ENCODE data around the gene TMEM234.
A peak's percentile ranks its signal among the peaks of the same experiment; 100 is the strongest.

TMEM234 gene

DNA sequence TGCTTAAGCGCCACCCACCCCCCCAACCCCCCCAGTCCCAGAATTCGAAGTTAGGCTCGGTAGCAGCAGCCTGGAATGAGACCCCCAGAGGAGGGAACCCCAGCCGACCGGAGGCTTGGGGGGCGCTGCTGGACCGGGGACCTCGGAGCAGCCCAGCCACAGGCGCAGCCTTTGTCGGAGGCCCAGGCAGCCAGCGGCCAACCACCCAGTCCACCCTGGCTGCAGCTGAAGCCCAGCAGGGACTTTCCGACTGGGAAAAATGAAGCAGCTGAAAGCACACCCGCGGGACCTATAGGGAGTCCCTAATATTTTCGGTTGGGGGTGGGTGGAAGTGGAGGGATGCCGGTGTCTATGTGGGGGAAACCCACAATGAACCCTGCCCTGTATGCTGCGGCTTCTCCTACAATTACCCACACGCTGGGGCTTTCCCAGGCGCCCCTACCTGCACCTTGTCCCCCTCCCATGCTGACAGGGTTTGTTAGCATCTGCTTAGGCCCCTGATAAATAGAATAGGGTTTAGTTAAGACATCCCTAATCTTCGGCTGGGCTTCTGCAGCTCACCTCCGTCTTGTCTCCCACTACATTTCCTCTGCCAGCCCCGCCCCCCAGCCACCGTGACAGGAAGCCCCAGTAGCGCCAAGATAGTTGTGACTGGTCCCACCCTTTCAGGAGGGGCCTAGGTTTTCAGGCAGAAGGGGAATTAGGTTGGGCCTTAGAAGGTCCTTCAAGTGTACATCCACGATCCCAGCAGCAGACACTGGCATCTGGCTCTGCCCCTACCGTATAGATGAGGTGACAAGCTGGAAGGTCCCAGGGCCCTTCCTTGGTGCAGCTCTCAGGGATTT lies 20.9 kb downstream of the TMEM234 start:
- FAIRE-seq = peak; percentile 83
- DNase-seq (ENCODE audit: extremely low spot score, insufficient read length, low read depth) = no peak

DNA sequence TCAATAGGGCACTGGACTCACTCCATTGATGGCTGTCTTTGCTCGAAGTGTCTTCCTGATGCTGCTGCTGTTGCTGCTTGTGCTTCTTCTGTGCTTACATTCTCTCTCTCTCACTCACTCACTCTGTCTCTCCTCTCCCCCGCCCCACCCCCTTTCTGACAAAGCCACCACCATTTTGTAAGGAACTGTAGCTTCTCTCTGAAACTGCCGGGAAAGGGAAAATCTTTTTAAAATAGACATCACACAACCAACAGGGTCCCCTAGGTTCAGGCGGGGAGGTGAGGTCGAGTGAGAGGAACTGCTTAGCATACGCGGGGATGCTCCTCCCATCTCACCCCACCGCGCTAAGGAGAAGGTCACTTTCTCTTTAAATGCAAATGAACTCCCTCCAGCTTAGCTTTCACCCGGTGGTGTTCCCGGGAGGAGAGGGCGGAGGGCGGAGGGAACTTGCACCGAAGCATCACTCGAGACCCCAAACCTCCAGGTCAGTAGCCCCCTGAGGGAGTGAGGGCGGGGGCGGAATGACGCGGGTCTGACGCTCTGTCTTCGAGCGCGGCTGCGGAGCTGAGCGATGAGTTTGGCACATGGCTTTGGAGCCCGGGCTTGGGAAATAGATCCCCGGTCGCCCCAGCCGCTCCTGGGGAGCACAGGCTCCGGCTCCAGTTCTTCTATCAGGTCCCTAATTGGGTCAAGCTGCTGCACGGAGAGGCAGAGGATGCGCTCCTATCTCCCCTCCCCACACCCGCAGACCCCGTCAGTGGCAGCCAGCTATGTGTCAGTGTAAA lies 21.7 kb downstream of the TMEM234 start, which contains the start of gene CCDC28B:
CCDC28B (plus strand) TSS at position 370 of the 785 bp plus-strand sequence. CDS start 1,341 bp downstream, outside the sequence.
- DNase-seq (ENCODE audit: extremely low spot score, insufficient read length, low read depth) (no peak), FAIRE-seq (peak; percentile 92)

DNA sequence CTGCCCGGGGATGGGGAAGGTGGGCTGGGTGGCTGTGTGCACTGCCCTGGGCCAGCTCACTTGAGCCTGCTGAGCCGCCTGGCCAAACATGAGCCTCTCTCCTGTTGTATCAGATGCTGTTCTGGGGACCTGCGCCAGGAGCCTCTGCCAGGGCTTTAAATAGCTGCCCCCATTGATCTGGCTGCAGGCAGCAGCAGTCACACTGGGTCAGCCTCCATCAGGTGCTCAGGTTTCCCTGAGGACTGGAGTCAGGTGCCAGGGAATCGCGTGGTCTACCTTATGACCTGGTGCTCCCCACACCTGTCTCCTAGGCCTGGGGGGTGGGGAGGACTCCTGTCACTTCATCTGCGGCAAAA lies 22.5 kb downstream of the TMEM234 start:
- FAIRE-seq (no peak), DNase-seq (ENCODE audit: extremely low spot score, insufficient read length, low read depth) (no peak)

DNA sequence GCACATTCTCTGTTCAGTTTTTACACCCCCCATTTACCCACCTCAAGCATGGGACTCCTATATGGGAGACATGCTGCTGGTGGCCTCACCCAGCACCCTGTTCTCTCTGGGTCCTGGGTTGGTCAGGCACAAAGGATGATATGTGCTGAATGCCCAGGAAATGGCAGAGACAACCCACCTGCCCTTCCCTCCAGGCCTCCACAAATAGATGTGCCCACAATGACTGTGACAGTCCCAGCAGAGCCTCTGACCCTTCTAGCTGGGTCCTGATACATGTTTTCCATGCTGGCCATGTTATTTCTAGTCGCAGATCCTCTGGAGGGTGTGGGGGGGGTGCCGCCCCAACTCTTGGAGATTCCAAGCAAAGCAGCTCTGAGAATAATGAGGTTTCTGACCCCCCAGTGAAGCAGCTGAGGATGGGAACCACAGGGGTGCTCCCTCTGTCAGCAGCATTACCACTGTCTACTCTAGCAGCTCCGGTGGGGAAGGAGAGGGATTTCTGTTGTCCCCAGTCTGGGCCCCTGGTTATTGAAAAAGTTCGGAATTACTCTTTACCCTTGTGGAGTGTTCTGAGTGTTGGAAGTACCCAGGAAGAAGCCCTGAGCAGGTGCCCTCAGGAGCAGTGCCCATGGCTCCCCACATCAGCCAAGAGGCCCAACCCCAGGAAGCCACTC lies 23.0 kb downstream of the TMEM234 start:
- FAIRE-seq = no peak

DNA sequence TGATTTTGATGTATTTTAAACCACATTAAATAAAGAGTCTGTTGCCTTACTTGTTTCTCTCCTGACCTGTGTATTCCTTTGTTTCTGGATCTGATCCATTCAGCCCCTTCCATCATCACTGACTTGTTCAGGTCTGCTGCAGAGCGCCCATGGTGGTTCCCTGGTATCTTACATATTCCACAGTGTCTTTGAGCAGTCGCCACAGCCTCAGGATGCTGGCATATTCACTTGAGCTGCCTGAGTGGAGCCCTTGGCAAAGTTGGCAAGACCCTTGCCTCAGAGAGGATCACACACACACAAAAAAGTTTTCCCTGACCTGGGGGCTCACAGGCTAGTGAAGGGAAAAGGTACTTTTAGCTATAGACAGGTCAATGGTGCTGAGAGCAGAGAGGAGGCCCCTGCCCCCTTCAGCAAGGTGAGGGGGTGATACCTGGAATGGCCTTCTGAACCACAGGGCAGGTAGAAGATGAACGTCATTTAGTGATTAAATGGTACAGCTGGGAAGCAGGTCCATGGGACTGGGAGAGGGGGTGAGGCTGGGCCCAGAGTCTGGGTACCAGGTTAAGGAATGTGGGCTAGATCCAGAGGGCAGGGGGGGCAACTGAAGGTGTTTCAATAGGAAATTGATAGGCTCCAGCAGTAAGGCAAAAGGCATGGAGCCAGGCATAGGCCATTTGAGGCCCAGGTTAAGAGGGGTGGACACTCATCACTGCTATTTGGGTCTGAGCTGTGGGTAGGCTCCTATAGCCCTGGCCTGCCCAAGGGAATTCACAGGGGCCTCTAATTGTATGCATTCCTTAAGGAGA lies 23.7 kb downstream of the TMEM234 start:
- FAIRE-seq (no peak), DNase-seq (ENCODE audit: extremely low spot score, insufficient read length, low read depth) (no peak)

More for the DNA sequence above, 23.0 kb downstream of the TMEM234 start:
- no peak for DNase-seq (ENCODE audit: extremely low spot score, insufficient read length, low read depth)

DNA sequence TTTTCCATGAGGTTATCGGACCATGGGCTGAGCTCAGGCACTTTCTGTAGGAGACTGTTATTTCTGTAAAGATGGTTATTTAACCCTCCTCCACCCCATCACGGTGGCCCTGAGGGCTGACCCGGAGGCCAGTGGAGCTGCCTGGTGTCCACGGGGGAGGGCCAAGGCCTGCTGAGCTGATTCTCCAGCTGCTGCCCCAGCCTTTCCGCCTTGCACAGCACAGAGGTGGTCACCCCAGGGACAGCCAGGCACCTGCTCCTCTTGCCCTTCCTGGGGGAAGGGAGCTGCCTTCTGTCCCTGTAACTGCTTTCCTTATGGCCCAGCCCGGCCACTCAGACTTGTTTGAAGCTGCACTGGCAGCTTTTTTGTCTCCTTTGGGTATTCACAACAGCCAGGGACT lies 24.3 kb downstream of the TMEM234 start:
- DNase-seq (ENCODE audit: extremely low spot score, insufficient read length, low read depth) (no peak), FAIRE-seq (no peak)

DNA sequence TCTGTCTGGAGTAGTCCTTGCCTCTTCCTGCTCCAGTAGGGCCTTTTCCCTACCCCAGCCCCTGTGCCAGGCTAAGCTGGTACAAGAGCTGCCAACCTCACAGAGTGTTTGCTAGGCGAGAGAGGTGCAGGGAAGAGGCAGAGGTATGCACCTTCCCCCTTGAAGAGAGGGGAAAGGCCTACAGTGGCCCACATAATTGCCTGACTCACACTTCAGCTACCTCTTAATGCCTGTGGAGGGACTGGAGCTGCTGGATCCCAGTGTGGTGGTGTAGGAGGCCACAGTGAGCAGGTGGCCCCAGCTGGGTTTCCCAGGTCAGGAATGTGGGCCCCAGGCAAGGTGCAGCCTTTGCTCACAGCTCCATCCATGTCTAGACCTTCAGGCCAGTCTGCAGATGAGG lies 25.1 kb downstream of the TMEM234 start:
- DNase-seq (ENCODE audit: extremely low spot score, insufficient read length, low read depth) (no peak), FAIRE-seq (no peak)

DNA sequence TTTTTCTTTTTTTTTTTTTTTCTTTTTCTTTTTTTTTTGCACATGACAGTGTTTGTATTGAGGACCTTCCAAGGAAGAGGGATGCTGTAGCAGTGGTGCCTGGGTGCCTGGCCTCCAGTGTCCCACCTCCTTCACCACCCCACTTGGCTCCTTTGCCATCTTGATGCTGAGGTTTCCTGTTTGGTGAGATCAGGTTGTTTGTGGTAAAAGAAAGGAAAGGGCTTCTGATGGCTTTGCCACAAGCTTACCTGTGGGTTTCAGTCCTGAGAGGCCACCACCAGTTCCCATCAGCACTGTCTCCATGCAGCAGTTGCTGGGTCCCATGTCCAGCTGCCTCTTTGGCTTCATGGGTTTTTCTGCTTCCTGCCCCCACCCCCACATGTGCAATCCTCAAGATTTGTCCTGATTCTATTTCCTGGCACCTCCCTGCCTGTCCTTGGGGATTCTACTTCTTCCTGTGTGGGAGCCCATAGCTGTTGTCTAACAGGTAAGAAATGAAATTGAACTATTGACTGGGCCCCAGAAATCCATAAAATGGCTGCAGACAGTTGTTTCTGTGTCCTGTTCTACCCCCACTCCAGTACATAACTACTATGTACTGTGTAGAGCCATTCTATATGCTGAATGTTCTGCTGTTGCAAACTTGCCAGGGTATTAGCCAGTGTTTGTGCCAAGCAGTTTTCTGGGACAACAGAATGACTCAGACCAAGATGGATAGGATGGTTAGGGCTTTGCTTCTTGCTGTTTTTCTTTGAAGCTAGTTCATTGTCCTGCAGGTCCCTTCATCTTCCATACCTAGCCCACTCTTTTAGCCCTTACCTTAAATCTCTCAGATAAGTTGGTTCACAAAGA lies 26.0 kb downstream of the TMEM234 start:
- FAIRE-seq = no peak
- DNase-seq (ENCODE audit: extremely low spot score, insufficient read length, low read depth) = no peak

DNA sequence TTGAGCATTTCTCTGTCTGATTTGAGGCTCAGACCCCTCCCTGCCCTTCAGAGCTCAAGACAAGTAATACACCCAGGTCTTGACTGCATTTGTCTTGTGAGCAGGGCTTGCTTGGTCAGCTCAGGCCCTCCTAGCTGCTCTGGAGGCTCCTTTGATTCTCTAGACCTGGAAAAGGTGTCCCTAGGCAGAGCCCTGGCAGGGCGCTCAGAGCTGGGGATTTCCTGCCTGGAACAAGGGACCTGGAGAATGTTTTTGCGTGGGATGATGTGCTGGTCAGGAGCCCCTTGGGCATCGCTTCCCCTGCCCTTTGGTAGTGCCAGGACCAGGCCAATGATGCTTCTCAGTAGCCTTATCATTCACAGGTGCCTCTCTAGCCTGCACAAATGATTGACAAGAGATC lies 26.6 kb downstream of the TMEM234 start:
- DNase-seq (ENCODE audit: extremely low spot score, insufficient read length, low read depth) (no peak), FAIRE-seq (no peak)

DNA sequence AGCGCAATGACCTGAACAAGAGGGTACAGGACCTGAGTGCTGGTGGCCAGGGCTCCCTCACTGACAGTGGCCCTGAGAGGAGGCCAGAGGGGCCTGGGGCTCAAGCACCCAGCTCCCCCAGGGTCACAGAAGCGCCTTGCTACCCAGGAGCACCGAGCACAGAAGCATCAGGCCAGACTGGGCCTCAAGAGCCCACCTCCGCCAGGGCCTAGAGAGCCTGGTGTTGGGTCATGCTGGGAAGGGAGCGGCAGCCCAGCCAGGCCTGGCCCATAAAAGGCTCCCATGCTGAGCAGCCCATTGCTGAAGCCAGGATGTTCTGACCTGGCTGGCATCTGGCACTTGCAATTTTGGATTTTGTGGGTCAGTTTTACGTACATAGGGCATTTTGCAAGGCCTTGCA lies 27.2 kb downstream of the TMEM234 start:
- no peak for FAIRE-seq
- DNase-seq (ENCODE audit: extremely low spot score, insufficient read length, low read depth) = no peak

DNA sequence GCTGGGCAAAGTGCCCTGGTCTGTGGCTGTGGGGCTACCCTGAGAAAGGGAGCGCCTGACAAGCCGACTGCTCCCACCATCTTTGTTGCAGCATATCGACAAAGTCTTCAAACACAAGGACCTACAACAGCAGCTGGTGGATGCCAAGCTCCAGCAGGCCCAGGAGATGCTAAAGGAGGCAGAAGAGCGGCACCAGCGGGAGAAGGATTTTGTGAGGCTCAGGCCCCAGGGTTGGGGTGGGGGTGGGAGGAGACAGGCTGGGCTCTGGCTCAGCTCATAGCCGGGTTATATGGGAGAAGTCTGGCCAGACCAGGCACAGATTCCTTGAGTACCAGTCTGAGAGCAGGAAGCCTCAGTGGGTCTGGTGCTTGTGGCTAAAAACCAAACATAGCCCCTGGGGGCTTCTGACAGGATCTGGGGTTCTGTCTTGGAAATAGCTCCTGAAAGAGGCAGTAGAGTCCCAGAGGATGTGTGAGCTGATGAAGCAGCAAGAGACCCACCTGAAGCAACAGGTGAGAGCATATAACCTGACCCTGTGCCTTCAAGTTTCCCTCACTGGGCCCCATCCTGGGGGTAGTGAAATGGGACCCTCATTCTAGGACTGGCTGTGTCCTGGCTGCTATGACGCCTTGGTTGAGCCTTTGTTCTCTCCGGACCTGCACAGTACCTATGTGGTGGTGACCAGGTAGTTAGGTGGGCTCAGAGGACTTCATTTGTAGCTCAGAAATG lies 29.8 kb downstream of the TMEM234 start:
- no peak for DNase-seq (ENCODE audit: extremely low spot score, insufficient read length, low read depth)
- FAIRE-seq = no peak

DNA sequence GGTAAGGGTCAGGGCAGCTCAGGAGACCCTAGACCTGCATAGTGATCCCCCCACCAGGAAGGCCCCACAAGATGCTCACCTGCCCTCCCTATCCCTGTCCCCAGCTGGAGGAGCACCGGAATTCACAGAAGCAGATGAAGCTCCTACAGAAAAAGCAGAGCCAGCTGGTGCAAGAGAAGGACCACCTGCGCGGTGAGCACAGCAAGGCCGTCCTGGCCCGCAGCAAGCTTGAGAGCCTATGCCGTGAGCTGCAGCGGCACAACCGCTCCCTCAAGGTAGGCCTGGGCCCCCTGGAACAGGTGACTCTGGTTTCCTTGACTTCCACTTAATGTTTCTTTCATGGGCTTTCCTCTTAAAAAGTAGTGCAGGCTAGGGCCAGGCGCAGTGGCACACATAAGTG lies 34.3 kb downstream of the TMEM234 start:
- DNase-seq (ENCODE audit: extremely low spot score, insufficient read length, low read depth) (no peak), FAIRE-seq (no peak)

DNA sequence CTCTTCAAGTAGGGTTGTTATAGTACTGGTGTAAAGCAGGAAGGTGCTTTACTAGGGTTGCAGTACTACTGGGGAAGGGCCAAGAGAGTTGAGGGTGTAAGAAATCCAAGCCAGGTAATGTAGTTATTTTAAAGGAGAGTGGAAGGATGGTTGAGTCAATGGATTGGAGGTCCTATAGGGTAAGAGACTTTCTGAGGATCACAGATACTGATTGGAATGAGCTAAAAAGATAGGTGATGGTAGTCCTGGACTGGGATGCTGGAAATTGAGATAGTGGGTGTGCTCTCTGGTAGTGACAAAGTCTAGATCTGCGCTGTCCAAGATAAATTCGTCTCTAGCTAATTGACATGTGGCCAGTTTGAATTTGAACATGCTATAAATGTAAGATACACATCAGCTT lies 35.7 kb downstream of the TMEM234 start:
- DNase-seq (ENCODE audit: extremely low spot score, insufficient read length, low read depth) (no peak), FAIRE-seq (no peak)

DNA sequence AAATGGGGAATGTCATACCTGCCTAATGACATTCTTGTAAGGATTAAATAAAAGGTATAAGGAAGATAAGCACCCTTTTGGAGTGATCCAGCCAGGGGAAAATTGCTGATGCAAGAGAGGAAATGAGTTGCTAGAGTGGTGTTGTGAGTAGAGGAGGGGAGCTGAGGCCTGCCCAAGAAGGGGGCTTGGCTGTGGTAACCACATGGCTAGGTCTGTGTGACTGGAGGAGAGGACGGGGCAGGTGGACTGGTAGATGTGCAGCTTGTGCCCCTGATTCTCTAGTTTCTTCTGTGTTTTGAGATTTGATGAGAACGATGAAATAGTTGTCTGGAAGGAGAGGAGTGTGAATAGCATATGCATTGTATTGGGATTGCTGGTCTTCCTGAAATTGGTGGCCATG lies 36.1 kb downstream of the TMEM234 start:
- no peak for DNase-seq (ENCODE audit: extremely low spot score, insufficient read length, low read depth)
- FAIRE-seq = no peak

DNA sequence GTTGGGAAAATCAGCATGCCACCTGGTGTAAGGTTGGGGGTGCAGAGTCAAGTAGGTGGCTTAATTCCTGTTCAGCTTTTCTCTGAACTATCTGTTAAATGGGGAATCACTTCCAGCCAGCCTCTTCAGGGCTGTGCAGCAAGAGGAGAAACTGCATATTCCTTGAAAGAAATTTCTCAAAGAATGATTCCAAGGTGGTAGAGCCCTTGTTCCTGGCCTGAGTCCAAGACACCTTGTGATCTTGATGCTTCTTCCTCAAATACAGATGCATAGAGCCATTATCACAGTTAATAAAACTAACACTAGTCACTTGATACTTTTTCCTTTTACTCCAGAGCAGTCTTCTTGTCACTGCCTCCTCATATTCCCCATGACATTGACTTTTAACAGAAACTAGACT lies 37.5 kb downstream of the TMEM234 start:
- FAIRE-seq (no peak), DNase-seq (ENCODE audit: extremely low spot score, insufficient read length, low read depth) (no peak)

DNA sequence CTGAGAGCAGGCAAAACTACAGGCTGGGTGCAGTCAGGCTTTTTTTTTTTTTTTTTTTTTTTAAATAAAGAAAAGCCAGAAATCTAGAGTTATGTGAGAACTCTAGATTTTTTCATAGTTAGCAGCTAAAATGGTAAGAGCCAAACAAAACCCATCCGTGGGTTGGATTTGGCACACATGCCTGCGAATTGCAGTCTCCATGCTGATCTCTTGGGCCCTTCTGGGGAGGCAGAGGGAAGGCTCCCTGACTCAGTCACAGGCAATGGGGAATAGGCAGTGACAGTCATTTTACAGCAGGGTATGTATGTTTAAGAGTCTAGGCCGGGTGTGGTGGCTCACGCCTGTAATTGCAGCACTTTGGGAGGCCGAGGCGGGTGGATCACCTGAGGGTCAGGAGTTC lies 40.1 kb downstream of the TMEM234 start:
- DNase-seq (ENCODE audit: extremely low spot score, insufficient read length, low read depth) (no peak), FAIRE-seq (no peak)

DNA sequence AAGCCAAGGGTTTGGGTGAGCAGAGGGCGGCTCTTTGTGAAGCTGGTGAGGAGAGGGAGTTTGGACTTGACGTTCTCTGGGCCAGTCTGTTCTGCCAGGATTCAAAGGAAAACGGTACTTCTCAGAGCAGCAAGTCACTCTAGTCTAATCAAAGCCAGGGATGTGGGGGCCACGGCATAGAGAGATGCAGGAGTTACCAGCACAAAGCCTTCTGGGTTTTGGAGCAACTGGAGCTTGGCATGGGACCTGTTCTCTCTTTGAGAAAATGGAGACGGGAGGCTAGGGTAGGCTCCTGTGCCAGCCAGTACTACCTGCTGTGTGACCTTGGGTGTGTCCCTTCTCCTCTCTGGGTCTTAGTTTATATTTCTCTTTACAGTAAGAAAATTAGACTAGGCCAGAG lies 40.6 kb downstream of the TMEM234 start:
- FAIRE-seq (no peak), DNase-seq (ENCODE audit: extremely low spot score, insufficient read length, low read depth) (no peak)

DNA sequence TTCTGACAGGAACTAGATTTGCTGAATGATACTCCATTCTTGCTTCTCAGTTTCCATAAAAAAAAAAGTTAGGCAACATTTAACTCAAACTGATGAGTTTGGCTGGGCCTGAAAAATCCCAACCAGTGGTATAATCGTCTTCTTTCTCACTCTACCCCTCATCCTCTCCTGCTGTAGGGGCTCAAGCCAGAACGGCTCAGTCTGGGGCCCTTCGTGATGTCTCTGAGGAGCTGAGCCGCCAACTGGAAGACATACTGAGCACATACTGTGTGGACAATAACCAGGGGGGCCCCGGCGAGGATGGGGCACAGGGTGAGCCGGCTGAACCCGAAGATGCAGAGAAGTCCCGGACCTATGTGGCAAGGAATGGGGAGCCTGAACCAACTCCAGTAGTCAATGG lies 41.1 kb downstream of the TMEM234 start:
- no peak for FAIRE-seq
- DNase-seq (ENCODE audit: extremely low spot score, insufficient read length, low read depth) = no peak

Data from GM18507 (cell line).